NCI-H510A treated with DMSO at 0.1 percent for 48 hours (cell line): ENCODE data around the gene ATAD3C.

ENCODE experiments used
- DNase-seq: peaks from one replicate; lab custom pipeline; 2025; lab: John Stamatoyannopoulos, UW

Gene ATAD3C

DNA sequence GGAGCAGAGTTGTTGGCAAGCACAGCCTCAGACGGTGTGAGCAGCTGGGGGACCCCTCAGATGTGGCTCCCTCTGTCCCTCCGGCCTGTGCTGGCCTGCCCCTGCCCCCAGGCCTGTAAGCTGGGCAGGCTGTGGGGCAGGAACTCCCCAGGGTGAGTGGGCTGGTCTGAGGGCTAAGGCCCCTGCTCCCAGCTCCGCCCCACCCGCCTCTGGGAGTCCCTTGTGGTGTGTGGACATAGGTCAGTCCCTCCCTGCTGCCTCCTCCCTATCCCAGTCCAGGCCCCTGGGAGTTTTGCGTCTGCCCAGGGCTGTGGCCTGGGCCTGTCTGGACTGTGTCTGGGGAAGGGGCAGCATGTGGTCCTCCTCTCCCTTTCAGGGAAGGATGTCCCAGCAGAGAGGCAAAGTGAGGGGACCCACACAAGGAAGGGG lies 17.6 kb upstream of the ATAD3C start:
- DNase-seq = peak; percentile 62

DNA sequence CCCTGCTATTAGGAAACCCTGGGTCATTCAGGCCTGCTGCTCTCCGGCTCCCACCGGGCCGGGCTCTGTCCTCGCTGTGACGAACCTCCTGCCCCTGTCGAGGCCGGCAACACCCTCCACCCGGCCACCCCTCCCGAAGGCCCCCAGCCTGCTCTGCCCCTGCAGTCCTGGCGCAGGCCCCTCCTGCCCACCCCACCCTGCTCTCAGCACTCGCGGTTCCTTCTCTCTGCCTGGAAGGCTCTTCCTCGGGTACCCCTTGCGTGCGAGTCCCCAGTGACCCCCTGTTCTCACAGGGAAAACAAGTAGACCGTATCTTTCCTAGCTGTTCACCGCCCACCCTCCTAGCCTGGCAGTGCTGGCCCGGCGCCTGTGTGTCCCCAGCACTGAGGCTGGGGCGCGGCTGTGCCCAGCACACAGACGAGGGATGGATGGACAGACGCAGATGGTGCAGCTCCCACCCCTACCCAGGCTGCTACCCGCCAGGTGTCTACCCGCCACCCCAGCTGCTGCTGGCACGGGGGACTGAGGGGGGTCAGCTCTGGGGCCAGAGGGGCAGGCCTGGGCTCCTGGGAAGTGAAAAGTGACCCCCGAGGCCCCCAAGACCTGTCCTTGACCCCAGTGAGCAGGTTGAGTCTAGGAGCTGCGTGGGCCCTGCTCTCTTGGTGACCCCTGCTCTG lies 17.1 kb upstream of the ATAD3C start:
- peak; percentile 51 for DNase-seq

DNA sequence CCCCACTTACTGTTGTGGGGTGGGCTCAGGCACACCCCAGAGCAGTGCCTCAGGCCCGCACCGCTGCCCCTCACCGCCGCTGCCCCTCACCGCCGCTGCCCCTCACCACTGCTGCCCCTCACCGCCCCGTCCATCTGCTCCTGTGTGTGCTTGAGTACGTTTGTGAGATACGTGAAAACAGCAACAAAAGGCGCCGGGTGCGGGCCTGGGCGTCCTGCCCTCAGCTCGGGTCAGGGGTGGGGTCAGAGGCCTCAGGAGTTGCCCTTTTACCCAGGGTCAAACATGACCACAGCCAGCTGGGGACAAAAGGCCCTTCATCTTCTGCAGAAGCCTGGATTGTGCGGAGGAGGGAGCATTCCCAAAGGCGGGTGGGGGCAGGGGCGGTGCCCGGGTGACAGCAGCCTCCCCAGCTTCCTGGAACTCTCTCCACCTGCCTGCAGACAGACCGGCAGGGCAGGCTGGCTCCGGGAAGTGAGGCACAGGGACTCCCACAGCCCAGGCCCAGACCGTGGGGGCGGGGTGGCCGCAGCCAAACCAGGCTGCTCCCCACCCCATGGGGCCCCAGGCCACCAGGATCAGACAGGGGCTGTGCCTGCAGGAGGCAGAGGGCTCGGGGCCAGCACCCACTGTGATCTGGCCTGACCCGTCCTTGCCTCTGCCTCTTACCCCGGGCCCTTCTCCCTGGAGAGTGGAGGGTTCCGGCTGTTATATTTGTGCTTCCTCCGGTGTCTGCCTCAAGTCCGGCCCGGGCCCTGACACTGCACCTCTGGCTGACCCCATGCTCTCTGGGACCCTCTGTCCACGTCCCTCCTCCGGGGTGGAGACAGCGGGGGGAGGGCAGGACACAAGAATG lies 16.3 kb upstream of the ATAD3C start:
- peak; percentile 100 for DNase-seq

DNA sequence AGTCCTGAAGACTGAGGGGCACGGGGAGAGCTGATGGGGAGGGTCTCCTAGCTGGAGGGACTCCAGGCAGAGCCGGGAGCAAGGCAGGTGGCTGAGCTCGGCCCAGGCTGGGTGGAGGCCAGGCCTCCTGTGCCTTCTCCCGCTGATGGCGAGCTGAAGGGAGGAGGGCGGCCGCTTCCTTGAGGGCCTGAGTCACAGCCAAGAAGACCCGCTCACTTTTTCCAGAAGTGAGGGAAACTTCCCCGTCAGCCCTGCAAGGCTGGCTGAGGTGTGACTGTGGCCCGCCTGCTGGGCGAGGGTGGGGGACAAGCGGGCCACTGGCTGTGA lies 15.7 kb upstream of the ATAD3C start:
- peak; percentile 74 for DNase-seq

DNA sequence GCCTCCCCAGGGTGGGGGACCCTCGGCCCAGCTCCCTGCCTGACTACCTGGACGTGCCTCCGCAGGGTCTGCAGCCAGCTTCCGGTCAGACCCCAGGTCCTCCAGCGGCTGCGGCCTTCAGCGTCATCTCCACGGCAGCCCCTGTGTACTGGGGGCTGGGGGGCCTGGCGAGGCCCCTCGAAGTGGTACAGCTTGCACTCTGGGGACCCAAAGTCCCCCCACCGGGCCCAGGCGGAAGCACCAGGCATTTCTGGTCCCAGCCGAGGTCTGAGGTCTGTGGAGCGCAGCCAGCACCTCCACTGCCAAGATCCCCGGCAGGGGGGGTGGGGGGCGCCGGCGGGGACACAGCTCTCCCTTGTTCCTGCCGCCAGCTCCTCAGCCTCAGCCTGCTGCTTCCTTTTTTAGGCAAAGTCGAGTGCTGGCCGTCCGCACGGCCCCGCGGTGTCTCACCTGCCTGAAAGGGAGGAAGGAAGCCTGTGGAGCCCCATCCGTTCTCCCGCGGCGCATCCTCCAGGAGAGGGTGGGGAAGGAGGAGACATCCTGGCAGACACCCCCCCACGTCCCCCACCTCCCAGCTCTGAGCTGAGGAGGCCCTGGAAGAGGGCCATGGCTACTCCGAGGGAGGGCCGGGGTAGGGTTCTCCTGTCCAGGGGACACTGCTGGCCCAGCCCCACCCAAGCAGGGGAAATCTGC lies 15.2 kb upstream of the ATAD3C start:
- peak; percentile 43 for DNase-seq

DNA sequence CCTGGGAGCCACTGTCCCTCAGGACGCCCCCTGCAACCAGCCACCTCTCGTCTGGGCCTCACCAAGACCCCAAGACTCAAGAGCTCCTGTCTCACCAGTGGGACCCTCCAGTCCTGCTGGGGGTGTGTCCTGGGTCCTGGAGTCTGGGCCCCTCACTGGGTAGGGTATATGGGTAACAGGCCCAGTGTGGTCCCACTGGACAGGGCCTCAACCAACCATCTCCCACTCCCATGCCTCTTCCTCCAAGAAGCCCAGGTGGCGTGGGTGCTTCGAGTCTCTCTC lies 14.7 kb upstream of the ATAD3C start:
- DNase-seq = no peak

DNA sequence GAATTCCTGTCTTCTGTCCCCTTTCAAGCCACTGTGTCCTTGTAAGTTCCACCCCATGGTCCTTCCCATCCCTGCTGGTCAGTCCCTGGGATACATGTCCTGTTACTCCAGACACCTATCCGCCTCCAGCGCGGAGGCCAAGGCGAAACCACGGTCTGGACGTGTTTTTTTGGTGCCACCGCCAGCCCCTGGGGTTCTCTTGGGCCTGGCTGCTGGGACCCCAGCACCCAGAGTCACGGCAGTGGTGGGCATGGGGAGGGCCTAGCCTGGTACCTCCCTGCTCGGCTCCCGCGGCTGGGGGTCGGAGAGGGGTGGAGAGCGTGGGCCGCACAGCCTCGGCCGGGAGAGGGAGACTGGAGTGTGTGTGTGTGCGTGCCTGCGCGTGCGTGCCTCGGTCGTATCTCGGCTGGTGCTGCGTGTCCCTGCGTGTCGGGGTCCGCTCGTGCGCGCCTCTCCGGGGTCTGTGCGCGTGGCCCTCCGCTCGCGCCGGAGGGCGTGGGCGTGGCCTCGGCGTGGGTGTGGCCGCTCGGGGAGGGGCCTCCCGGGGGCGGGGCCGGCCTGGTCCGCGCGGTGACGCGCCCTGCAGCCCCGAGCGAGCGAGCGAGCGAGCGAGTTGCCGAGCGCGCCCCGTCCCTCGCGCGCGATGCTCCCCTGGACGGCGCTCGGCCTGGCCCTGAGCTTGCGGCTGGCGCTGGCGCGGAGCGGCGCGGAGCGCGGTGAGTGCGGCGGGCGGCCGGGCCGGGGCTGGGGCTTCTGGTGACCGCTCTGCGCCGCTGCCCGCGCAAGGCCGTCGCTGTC lies 14.2 kb upstream of the ATAD3C start, which contains the start of gene VWA1:
VWA1 (plus strand) TSS at position 585 of the 798 bp plus-strand sequence; CDS start at position 644, 59 bp downstream.
- peak; percentile 92 for DNase-seq

DNA sequence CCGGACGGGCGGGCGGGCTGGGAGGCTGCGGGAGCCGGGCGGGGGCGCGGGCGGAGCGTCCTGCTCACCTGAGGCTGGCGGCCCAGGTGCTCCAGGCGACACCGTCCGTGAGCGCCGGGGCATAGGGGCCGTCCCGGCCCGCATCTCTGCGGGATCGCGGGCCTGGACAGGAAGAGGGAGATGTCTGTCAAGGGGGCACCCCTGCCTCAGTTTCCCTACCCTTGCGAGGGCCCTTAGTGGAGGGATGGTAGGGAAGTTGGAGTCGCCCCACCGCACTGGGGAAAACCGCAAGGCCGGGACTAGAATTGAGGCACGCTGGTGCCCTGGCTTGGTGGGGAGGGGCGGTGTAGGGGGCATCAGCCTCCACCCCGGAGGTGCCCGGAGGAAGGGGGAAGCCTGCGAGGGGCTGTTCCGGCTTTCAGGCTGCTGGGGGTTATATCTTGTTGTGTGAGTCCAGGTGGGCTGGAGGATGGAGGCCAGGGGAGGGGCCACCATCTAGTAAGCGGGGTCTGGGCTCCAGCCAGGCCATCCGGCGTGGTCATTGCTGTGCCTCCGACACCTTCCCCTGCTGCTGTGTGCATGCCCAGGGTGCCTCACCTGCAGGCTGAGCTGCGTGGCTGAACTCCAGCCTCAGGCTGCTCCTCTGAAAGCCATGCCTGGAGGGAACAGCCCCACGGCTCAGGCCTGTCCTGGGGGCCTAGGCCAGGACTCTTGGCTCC lies 13.4 kb upstream of the ATAD3C start:
- no peak for DNase-seq

DNA sequence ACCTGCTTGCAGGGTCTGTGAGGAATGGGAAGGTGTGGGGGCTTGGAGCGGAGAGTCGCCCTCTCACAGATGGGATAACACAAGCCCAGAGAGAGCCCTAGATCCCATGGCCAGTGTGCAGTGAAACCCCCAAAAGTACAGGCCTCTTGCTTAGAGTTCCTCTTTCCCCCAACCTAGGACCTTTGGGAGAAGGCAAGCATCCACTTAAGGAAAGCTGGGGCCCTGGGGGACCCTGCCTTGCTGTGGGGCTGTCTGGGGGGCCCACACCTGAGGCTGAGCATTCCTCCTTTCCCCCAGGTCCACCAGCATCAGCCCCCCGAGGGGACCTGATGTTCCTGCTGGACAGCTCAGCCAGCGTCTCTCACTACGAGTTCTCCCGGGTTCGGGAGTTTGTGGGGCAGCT lies 12.9 kb upstream of the ATAD3C start:
- no peak for DNase-seq

DNA sequence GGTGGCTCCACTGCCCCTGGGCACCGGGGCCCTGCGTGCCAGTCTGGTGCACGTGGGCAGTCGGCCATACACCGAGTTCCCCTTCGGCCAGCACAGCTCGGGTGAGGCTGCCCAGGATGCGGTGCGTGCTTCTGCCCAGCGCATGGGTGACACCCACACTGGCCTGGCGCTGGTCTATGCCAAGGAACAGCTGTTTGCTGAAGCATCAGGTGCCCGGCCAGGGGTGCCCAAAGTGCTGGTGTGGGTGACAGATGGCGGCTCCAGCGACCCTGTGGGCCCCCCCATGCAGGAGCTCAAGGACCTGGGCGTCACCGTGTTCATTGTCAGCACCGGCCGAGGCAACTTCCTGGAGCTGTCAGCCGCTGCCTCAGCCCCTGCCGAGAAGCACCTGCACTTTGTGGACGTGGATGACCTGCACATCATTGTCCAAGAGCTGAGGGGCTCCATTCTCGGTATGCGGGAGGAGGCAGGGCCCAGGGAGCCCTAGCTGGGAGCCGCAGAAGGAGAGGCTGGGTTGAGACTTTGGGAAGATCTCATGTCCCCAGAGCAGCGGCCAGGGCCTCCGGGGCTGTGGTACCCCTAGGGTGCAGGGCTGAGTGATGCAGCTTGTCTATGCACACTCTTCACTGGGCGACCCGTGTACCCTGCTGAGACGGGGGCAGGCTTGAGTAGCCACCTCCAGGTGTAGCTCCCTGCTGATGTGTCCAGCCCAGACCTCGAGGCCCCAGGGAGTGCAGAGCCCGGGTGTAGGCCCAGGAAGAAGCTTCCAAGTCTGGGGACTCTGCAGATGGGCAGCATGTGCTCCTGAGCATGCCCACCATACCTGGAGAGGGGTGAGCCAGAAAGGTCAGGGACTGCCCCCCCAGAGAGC lies 12.2 kb upstream of the ATAD3C start:
- DNase-seq = no peak

DNA sequence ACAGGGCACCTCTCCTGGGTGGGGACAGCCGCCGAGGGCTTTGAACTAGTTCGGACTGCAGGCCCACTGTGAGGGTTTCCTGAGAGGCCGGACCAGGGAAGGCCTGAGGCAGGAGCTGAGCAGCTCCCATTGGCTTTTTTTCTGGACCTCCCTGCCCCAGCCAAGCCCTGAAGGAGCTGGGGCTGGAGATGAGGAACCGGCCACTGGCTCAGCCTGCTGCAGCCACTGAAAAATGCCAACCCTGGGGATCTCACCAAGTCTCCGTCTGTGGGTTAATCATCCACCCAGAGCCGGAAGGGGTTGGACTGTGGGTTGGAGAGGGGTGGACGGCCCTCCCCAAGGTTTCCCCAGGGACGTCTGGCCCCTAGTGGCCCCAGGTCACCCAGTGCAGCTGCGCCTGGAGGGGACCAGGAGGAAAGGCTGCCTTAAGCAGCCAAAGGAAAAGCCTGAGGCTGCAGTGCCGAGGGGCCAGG lies 11.5 kb upstream of the ATAD3C start:
- DNase-seq = no peak

DNA sequence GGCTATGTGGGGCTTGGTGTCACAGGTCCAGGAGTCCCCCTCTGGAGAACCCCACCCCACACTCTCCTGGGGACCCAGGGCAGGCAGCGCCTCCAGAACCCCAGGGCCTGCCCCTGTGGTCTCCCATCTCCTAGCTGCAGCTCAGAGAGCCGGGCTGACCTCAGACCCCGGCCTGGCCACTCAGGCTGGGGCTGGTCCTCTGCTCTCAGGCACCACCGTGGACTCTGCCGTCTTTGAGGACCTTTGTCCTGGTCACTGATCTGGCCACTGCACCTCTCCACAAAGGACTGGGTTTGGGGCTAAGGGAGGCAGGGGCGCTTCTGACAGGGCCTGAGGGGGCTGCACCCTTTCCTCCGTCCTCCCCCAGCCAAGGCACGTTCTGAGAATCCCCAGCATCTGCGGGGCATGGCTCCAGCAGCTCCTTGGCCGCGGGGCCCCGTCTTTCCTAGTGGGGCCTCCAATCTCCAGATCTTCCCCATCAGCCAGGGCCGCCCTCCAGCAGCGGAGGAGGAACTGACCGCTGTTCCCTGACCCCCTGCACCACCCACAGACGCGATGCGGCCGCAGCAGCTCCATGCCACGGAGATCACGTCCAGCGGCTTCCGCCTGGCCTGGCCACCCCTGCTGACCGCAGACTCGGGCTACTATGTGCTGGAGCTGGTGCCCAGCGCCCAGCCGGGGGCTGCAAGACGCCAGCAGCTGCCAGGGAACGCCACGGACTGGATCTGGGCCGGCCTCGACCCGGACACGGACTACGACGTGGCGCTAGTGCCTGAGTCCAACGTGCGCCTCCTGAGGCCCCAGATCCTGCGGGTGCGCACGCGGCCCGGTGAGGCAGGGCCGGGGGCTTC lies 10.7 kb upstream of the ATAD3C start:
- DNase-seq = no peak

DNA sequence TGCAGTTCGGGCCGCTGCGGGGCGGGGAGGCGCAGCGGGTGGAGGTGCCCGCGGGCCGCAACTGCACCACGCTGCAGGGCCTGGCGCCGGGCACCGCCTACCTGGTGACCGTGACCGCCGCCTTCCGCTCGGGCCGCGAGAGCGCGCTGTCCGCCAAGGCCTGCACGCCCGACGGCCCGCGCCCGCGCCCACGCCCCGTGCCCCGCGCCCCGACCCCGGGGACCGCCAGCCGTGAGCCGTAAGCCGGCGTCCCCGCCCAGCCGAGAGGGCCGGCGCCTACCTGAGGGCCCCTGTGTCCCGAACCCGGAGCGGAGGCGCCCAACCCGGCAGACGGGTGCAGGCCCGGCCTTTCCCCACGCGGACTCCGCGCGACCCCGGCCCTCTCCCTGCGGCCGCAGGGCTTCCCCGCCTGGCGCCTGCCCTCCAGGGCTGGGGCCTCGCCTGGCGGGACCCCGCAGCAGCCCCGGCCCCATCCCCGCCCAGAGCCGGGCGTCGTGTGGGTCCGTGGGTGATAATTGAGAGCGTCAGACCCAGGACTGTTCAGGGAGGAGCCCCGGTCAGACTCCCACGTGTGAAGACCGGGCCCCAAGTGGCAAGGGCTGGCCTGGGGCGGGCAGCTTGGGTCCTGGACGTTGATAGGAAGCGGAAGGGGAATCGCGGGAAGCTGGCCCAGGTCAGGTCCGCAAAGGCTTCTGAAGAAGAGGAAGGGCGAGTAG lies 9.8 kb upstream of the ATAD3C start:
- DNase-seq = no peak

DNA sequence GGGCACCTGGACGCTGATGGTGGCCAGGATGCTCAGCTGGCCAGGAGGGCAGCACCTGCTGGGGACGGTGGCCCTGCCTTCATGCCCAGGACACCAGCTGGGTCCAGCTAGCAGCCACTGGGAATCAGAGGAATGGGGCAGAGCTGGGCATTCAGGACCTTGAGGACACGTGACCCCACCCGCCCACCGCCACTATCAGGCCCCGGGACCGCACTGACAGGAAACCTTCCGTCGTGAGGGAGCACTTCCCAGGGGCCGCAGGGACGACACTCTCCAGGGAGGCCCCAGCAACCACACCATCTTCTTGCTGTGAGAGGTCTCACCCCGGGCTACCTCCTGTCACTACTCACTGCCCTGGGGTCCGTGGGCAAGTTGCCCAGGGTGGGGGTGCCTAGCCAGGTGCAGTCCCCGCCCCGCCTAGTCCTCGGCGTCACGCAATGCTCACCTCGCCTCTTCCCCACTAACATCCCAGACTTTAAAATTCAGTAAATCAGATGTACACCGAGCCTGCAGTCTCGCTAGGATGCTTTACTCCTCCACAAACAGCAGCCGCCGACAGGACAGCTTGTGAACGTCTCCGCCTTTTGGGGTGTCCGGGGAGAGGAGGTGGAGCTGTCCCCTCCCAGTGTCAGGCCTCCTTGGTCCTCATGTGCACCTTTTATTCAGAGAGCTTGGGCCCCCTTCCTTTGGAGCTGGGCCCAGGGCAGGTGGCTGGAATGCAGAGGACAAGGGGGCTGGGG lies 9.1 kb upstream of the ATAD3C start:
- no peak for DNase-seq

DNA sequence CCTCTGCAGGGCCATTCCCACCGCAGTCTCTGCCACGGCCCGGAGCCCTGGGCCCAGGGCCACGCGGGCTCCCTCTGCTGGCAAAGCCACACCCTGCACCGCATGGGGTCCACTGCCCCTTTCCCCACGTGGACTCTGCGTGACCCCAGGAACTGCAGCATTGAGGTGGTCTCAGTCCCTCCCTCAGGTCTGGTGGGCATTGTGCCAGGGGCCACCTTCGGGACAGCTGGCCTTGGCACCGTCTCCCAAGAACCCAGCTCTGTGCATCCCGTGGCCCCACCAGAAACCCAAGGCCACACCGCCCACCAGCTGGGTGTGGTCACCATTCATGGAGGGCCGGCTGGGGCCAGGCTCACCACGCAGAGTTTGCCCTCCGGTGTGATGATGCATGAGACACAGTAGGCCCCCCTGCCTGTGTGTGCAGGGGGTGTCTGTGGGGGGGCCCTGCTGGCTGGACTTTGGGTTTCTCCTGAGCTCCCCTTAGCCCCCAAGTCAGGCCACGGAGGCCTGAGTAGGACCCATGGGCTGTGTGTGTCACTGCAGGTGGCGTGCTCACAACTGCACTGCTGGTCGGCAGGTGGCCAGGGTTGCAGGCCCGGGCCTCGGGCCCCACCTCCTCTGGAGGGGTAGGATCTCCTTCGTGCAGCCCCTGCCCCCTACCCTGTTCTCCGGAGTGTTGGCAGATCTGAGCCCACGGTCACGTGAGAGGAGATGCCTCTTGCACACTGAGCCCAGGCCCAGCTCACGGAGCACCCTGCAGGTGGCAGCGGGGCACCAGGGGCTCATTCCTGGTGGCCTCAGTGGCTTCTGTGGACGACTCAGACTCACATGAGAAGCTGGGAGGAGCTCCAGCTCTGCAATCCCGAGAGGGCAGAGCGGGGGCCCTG lies 8.2 kb upstream of the ATAD3C start:
- DNase-seq = peak; percentile 64

DNA sequence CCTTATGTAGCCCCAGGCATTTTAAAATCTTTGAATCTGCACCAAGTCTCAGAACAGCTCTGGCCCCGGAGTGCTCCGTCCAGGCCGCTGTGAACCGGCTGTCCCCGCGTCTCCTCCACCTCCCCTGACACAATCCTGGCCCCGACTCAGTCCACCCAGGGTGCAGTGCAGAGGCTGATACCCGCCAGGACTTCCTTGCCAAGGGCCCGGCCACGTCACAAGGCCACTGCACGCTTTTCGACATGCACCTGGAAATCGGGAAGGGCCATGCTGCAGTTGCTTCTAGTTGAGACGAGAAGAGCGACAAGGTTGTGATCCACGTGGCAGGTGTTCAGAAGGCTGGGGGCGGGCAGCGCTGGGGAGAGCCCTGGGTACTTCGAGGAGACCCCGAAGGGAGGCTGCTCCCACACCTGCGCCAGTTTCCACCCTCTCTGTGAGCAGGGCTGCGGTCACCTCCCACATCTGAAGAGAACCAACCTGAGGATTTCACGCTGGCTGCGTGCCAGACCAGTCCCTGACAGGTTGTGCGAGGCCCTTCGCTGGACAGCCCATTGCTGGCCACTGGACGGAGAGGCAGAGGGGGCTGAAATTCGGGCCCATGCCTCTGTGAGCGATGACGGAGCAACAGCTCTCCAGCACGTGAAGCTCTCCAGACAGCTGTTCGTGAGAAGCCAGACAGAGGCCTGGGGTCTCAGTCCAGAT lies 7.3 kb upstream of the ATAD3C start:
- no peak for DNase-seq
